Stimulated activated CD4-positive, alpha-beta T cell treated with anti-CD3 and anti-CD28 coated beads, TNF-alpha, amount 100 ng/mL, for 24 hours (primary cell): ENCODE results near the gene DSP.

Experiments used
- DNase-seq, 3 experiments: peaks; one replicate each; pipeline ENCODE4 v3.0.0-alpha.2; 2020; ENCODE audit warnings: low read depth in 3 of 3

DSP gene

DNA sequence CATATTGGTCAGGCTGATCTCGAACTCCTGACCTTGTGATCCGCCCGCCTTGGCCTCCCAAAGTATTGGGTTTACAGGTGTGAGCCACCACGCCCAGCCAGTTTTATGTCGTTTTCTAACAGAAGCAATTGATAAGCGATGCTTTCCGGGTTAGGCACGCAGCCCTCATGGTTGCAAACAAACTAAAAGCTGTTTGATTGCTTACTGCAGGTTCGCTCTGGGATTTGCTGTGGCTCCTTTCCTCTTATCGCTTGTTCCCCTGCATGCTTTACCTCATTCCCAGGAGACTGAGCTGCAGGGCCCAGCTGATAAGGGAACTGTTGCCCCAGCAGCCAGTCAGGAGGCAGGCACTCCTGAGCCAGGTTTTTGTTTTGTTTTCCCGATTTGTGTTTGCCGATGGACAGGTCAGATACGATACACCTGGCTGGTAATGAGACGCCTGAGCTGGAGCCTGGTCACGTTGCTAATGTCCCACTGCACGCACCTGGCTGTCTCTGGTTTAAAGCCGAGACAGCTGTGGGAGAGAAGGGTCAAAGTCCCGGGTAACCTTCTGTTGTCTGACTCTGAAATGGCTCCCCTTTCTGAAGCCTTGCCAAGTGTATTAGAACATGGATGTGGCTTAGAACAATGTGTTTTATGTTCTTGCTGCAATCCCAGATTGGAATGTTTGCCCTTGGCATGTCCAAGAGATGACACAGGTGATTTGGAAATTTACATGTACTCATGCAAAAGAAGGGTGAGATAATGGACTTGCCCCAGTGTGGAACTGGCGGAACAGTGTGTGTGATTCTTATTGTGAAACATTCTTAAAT lies 19.9 kb downstream of the DSP start:
- DNase-seq, result no peak

DNA sequence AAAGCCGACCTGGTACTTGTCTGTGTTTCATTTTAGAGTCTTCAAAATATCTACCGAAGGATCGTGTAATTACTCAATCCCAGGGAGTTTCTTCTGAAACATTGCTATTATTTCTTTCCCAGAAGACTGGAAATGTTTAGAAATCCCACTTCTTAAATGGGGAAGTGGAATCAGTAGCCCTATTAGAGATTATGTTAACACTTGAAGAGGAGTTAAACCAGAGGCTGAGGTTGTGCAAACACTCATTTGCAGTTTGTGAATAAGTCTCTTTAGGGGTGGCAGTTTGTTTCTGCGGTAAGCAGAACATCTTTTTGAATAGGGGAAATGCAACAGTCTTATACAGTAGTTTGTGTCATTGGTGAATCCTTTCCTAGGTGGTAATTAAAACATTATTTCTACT lies 21.3 kb downstream of the DSP start:
- DNase-seq, result no peak

DNA sequence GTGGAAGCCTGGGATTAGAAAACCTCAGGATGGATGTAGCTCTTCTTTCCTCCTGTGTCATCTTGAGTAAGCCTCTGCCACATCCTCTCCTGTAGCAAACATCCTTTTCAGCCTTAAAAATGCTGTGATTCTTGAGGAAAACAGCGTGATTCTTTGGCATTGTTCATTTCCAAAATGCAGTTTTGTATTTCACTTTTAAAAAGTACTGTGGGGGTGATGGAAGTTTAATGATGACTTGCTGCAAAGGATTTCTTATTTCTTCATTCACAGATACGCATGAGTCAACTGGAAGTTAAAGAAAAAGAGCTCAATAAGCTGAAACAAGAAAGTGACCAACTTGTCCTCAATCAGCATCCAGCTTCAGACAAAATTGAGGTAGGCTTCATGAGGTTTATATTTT lies 24.6 kb downstream of the DSP start:
- DNase-seq, result no peak

DNA sequence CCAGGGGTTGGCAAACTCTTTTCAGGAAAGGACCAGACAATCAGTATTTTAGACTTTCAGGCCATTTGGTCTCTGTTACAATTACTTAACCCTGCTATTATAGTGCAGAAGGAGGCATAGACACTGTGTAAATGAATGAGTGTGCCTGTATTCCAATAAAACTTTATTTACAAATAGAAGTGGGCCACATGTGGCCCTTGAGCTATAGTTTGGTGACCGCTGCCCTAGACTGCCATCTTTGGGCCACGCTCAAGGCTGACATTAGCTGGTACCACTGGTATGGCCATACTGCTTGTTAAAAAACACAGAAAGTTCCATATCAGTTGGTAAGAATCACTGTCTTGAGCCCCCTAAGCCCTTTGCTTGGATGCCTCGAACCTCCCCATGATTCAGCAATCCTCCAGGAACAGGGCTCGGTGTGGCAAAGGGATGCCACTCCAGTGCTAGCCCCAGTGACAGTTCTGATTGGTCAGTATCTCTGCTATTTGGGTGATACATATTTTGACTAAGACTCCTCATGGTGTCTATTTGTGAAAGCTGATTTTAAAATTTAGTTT lies 25.2 kb downstream of the DSP start:
- DNase-seq, result no peak

DNA sequence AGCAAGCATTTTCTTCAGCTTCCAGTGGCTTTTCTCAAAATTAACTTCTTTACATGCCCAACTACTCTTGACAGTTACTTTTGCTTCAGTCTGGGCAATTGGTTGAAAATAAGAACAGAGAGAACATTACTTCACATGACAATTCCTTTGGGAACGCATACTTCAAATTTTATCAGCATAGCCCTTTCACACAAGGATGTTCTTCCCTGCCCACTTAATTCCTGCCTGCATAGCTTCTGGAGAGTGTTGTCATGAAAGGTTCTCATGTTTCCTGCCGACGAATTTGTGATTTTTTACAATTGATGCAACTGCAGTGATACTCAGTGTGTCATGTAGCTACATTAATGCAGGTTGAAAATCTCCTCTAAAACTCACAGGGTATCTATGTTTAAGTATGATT lies 26.6 kb downstream of the DSP start:
- no peak for DNase-seq

DNA sequence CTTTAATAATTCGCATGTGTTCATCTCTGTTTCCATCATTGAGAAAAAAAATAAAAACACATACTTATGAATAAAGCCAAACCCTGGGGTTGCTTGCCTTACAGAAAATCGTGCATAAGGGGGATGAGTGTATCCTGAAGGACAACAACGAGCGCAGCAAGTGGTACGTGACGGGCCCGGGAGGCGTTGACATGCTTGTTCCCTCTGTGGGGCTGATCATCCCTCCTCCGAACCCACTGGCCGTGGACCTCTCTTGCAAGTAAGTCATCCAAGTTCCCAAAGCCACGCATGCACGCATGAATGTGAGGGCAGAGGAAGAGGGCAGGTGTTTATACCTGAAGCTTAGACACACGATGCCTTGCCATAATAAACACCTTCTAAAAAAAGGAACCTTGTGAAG lies 27.6 kb downstream of the DSP start:
- no peak for DNase-seq

DNA sequence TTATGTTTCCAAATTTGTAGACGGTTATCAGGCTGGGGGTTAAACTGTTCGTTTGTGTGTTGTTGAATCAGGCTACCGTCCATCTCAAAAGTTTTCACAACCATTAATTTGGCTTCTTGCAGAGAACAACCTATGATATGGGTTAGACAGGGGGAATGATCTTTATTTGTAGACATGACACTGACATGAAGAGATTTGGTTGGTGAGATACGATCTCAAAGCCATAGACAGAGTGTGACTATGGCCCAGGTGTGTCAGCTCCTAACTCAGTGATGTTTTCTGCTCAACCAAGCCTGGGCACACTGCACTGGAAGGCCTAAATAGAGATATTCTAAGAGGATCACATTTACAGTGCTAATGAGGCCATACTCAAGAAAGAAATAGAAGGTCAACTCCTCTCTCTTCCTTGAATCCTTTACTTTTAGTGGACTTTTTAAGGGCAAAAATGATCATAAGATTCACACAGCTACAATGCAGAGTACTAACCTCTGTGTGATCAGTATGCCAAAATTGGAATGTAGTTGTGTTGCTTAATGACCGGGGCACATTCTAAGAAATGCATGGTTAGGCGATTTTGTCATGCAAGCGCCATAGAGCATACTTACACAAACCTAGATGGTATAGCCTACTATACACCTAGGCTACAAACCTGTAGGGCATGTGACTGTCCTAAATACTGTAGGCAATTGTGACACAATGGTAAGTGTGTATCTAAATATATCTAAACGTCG lies 30.9 kb downstream of the DSP start:
- DNase-seq, result no peak

DNA sequence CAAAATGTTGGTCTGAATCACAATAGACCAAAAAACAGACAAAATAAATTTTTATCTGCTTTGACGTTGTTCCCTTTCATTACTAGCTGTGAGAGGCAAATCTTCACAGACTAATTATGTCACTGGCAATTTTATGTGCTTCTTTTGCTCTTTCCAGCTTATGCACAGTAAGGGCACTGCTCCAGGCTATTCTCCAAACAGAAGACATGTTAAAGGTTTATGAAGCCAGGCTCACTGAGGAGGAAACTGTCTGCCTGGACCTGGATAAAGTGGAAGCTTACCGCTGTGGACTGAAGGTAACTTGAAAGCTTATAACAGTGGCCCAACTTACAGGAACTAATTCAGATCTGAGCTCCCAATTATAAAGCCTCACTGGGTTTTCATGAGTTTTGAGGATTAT lies 33.0 kb downstream of the DSP start:
- no peak for DNase-seq

DNA sequence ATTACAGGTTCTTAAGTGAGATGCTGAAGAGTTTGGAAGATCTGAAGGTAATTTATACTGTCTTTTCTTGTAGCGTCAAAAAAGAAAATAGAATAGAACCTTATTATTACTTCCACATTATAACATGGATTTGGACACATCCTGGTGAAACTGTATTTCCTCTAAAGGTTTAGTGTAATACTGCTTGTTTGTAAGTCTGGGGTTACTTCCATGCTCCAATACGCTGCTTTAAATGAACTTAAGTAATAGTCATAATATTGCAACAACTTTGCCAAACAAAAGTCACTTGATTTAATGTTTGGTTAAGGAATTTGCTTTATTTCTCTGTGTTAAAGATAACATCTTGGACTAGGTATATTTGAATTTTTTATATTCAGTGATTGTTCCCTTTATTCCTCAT lies 37.0 kb downstream of the DSP start:
- no peak for DNase-seq

DNA sequence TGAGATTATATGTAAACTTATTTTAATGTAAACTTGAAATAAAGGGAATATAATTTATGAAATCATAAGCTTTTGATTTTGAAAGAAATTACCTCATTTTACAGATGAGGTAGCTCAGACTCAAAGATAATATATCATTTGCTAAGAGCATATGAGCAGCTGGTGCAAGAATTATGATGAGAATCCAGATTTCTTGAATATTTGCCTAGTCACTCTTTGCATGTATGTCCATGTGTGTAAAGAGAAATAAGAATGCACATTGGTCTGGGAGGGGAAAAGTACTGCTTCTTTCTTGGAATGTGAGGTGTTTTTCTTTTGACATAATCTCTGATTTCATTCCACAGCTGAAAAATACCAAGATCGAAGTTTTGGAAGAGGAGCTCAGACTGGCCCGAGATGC lies 37.5 kb downstream of the DSP start:
- no peak for DNase-seq

DNA sequence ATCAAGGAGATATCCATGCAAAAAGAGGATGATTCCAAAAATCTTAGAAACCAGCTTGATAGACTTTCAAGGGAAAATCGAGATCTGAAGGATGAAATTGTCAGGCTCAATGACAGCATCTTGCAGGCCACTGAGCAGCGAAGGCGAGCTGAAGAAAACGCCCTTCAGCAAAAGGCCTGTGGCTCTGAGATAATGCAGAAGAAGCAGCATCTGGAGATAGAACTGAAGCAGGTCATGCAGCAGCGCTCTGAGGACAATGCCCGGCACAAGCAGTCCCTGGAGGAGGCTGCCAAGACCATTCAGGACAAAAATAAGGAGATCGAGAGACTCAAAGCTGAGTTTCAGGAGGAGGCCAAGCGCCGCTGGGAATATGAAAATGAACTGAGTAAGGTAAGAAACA lies 38.4 kb downstream of the DSP start:
- DNase-seq, result no peak

DNA sequence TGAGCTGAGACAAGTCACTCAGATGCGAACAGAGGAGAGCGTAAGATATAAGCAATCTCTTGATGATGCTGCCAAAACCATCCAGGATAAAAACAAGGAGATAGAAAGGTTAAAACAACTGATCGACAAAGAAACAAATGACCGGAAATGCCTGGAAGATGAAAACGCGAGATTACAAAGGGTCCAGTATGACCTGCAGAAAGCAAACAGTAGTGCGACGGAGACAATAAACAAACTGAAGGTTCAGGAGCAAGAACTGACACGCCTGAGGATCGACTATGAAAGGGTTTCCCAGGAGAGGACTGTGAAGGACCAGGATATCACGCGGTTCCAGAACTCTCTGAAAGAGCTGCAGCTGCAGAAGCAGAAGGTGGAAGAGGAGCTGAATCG lies 39.1 kb downstream of the DSP start:
- DNase-seq, result no peak

DNA sequence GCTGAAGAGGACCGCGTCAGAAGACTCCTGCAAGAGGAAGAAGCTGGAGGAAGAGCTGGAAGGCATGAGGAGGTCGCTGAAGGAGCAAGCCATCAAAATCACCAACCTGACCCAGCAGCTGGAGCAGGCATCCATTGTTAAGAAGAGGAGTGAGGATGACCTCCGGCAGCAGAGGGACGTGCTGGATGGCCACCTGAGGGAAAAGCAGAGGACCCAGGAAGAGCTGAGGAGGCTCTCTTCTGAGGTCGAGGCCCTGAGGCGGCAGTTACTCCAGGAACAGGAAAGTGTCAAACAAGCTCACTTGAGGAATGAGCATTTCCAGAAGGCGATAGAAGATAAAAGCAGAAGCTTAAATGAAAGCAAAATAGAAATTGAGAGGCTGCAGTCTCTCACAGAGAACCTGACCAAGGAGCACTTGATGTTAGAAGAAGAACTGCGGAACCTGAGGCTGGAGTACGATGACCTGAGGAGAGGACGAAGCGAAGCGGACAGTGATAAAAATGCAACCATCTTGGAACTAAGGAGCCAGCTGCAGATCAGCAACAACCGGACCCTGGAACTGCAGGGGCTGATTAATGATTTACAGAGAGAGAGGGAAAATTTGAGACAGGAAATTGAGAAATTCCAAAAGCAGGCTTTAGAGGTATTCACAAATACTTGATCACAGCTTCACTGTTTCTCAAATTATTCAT lies 39.6 kb downstream of the DSP start:
- no peak for DNase-seq

DNA sequence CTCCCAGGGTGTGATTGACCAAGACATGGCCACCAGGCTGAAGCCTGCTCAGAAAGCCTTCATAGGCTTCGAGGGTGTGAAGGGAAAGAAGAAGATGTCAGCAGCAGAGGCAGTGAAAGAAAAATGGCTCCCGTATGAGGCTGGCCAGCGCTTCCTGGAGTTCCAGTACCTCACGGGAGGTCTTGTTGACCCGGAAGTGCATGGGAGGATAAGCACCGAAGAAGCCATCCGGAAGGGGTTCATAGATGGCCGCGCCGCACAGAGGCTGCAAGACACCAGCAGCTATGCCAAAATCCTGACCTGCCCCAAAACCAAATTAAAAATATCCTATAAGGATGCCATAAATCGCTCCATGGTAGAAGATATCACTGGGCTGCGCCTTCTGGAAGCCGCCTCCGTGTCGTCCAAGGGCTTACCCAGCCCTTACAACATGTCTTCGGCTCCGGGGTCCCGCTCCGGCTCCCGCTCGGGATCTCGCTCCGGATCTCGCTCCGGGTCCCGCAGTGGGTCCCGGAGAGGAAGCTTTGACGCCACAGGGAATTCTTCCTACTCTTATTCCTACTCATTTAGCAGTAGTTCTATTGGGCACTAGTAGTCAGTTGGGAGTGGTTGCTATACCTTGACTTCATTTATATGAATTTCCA lies 43.9 kb downstream of the DSP start:
- DNase-seq, result no peak

DNA sequence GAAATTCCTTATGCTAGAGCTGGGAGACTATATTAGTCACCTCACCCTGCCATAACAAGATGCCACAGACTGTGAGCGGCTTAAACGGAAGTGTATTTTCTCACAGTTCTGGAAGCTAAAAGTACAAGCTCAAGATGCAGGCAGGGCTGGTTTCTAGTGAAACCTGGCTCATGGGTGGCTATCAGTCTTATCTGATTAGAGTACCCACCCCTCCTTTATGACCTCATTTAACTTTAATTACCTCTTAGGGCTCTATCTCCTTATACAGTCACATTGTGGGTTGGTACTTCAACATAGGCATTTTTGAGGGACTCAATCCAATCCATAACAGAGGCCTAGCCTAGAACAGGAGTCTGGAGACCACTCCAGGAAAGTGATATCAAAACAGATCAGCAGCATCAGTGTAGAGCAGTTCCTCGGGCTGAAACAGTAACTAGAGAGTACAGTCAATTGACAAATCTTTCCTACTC lies 46.2 kb downstream of the DSP start:
- DNase-seq, result no peak

DNA sequence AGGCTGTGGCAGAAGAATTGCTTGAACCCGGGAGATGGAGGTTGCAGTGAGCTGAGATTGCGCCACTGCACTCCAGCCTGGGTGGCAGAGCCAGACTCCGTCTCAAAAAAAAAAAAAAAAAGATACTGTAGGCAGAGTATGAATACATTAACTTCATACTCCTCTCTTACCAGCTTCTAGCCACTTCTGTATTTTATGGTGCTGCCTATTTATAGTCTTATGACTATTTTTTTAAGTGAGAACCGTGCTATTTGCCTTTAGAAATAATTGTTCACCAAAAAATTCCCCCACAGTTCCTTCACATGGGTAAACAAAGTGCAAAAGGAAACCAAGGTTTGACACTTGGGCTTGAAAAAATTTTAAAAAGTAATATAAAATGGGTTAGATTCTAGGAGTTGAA lies 47.0 kb downstream of the DSP start:
- no peak for DNase-seq

DNA sequence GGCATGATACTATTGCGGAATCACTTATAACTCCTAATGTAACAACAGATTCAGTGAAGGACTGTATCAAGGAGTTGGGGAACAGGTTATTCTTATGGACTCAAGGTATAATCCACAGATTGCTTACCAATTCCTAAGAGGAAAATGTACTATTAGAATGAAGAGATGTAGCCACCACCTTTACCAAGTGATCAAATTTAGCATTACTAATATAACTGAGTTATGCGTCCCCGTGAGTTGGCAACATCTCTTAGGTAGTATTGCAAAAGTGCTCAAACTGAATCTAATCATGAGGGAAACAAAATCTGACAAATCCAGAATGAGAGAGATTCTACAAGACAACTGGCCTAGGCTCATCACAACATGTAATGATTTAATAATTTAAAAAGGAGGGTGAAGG lies 47.8 kb downstream of the DSP start:
- no peak for DNase-seq

DNA sequence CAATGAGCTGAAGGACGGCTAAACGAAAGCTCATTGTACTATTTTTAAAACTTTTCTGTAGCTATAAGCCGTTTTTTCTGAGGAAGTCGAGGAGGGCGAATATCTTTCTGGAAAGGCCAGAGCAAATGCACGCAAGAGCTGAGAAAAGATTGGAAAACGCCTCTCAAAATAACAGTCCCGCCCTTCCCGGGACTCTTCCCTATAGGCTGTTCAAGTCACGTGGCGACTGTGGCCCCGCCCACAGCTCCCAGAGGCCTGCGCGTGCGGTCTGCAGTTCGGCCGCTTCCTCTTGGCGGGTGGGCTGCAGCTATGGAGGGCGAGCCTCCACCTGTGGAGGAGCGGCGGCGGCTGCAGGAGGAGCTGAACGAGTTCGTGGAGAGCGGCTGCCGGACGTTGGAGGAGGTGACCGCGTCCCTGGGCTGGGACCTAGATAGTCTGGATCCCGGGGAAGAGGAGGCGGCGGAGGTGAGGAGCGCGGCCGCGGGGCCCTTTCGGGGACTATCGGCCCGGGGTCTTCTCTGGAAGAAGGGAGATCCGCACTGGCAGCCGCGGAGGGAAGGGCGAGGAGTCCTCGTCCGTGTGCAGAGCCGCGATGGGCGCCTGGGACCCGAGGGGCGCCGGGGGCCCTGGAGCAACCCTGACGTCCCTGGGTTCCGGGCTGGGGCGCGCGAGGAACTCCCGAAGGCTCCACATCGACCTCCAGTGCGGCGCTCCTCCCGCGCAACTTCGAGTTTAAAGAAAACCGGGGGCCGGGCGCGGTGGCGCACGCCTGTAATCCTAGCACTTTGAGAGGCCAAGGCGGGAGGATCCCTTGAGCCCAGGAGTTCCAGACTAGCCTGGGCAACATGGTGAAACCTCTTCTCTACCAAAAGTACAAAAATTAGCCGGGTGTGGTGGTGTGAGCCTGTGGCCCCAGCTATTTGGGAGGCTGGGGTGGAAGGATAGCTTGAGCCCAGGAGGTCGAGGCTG lies 48.8 kb downstream of the DSP start, which contains the start of gene SNRNP48:
Gene SNRNP48 (plus strand): TSS at position 250 of the 969 bp plus-strand sequence. CDS start 60 bp downstream, at position 310.
- peak; percentile 80 to 91 (median 87) for DNase-seq

DNA sequence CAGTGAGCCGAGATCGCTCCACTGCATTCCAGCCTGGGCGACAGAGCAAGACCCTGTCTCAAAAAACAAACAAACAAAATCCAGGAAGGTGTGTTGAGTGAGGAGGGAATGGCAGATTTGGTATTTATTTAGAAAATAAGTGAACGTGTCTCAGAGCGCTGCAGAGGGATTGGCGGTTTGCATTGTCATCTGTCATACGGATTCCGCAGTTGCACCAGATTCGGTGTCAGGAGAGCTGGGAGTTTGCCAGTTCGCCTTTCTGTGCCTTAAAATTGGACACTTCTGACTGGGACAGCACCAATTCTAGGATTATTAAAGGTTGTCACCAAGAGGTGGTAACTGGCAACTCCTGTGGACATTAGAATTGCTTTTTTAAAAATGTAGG lies 49.4 kb downstream of the DSP start:
- no peak for DNase-seq

DNA sequence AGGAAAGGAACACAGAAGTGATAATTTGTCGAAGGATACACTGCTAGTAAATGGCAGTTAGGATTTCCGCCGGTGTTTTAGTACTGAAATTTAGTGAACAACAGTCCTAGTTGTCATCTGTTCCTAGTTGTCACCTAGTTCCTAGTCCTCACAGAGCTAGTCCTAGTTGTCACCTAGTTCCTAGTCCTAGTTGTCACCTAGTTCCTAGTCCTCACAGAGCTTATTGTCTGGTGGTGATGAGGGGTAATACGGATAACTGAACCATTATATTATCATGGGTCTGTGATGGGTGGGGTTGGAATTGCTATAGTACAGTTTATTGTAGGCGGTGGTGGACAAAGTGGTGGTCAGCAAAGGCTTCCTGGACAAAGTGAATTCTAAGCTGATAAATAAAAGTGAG lies 50.3 kb downstream of the DSP start:
- no peak for DNase-seq

DNA sequence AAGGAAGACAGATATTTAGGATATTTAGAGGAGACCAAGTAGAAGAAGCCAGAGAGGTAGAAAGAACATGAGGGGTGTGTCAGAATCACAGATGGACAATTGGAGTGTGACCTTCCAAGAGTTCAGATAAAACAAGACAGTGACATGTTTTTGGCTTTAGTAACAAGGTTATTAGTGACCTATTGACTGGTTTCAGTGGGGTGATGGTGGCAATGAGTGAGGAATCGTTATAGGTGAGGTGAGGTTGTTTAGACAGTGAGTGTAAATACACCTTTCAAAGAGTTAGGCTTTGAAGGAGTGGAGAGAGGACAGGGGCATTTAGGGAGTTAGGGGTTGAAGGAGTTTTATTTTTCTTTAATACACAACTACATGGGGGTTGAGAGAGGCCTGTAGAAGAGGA lies 51.8 kb downstream of the DSP start:
- no peak for DNase-seq
